ENCODE data around the gene SMIM12. TPM values are rescaled to one million over a fixed set of nuclear protein-coding genes. Genes with fewer than 3 reads are reported as not detected.

Gene SMIM12
- polyA plus RNA-seq, 1 donor from 2014 or later = 42.6 TPM

DNA sequence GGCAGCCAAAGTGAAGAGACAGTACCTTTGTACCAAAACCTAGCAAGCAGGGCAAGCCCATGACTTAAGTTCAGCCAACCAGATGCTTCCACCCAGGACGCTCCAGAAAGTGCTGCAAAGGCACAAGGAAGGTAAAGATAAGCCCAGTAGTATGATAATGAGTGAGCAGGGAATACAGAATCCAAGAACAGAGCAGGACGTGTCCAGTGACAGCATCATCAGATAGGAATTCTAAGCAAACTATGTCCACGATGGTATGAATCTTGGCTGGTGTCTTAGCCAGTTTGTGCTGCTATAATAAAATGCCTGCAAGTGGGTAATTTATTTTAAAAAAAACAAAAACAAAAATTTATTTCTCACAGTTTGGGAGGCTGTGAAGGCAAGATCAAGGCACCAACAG lies 53.2 kb downstream of the SMIM12 start:
- H2AFZ ChIP-seq (ENCODE audit: low read depth, low read length) = no peak overlapping the region
- no peak overlapping the region for H3K9ac ChIP-seq (ENCODE audit: low read length)
- no peaks in the 10 kb centered on the region for H4K20me1 ChIP-seq (ENCODE audit: insufficient read depth)

DNA sequence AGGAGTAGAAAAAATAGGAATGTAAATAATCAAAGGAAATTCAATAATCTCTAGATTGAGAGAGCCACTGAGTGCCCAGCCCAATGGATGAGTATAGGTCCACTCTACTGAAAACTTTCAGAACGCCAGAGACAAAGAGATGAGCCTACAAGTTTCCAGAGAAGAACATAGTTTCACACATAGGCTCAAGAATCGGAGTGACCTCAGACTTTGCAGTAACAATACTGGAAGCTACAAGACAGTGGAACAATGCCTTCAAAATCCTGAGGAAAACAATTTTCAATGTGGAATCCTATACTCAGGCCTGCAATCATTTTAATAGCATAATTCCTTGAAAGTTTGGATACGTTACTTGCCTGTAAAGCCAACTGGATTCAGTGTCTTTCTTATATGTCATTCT lies 55.8 kb downstream of the SMIM12 start:
- H3K9ac ChIP-seq (ENCODE audit: low read length) = no peak overlapping the region
- H3K4me2 ChIP-seq (ENCODE audit: low read length) = no peak overlapping the region
- H3K27me3 ChIP-seq (ENCODE audit: insufficient read depth, low read depth, low read length) = no peaks in the 10 kb centered on the region
- H3F3A ChIP-seq (ENCODE audit: insufficient read depth, low read length, poor library complexity, severe bottlenecking) = no peaks in the 10 kb centered on the region
- no peaks in the 10 kb centered on the region for H3K79me2 ChIP-seq (replicated peaks; ENCODE audit: insufficient read depth, low read length)
- no peak overlapping the region for H3K4me3 ChIP-seq (ENCODE audit: low read length)
- no peaks in the 10 kb centered on the region for H3K9me2 ChIP-seq (ENCODE audit: insufficient read depth, low read length)
- H3K36me3 ChIP-seq (ENCODE audit: insufficient read depth, low read length) = no peaks in the 10 kb centered on the region
- no peak for TF ChIP-seq POLR2AphosphoS5 (IDR thresholded peaks at IDR 0.05)
- TF ChIP-seq MXI1 (conservative IDR thresholded peaks at IDR 0.05; ENCODE audit: poor library complexity, severe bottlenecking) = no peak
- TF ChIP-seq RAD21 (conservative IDR thresholded peaks at IDR 0.05) = no peak
- TF ChIP-seq, protein P1, sequence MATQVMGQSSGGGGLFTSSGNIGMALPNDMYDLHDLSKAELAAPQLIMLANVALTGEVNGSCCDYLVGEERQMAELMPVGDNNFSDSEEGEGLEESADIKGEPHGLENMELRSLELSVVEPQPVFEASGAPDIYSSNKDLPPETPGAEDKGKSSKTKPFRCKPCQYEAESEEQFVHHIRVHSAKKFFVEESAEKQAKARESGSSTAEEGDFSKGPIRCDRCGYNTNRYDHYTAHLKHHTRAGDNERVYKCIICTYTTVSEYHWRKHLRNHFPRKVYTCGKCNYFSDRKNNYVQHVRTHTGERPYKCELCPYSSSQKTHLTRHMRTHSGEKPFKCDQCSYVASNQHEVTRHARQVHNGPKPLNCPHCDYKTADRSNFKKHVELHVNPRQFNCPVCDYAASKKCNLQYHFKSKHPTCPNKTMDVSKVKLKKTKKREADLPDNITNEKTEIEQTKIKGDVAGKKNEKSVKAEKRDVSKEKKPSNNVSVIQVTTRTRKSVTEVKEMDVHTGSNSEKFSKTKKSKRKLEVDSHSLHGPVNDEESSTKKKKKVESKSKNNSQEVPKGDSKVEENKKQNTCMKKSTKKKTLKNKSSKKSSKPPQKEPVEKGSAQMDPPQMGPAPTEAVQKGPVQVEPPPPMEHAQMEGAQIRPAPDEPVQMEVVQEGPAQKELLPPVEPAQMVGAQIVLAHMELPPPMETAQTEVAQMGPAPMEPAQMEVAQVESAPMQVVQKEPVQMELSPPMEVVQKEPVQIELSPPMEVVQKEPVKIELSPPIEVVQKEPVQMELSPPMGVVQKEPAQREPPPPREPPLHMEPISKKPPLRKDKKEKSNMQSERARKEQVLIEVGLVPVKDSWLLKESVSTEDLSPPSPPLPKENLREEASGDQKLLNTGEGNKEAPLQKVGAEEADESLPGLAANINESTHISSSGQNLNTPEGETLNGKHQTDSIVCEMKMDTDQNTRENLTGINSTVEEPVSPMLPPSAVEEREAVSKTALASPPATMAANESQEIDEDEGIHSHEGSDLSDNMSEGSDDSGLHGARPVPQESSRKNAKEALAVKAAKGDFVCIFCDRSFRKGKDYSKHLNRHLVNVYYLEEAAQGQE (IDR thresholded peaks at IDR 0.05; ENCODE audit: borderline replicate concordance) = no peak
- no peak for TF ChIP-seq EZH2 (IDR thresholded peaks at IDR 0.05; ENCODE audit: borderline replicate concordance, insufficient read depth, low read length, poor library complexity, severe bottlenecking)
- no peak for TF ChIP-seq SMC3 (conservative IDR thresholded peaks at IDR 0.05; ENCODE audit: poor library complexity)
- TF ChIP-seq, protein P2, sequence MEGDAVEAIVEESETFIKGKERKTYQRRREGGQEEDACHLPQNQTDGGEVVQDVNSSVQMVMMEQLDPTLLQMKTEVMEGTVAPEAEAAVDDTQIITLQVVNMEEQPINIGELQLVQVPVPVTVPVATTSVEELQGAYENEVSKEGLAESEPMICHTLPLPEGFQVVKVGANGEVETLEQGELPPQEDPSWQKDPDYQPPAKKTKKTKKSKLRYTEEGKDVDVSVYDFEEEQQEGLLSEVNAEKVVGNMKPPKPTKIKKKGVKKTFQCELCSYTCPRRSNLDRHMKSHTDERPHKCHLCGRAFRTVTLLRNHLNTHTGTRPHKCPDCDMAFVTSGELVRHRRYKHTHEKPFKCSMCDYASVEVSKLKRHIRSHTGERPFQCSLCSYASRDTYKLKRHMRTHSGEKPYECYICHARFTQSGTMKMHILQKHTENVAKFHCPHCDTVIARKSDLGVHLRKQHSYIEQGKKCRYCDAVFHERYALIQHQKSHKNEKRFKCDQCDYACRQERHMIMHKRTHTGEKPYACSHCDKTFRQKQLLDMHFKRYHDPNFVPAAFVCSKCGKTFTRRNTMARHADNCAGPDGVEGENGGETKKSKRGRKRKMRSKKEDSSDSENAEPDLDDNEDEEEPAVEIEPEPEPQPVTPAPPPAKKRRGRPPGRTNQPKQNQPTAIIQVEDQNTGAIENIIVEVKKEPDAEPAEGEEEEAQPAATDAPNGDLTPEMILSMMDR (IDR thresholded peaks at IDR 0.05; ENCODE audit: poor library complexity, severe bottlenecking) = no peak
- no peak for TF ChIP-seq EP300 (conservative IDR thresholded peaks at IDR 0.05; ENCODE audit: poor library complexity, severe bottlenecking)
- TF ChIP-seq TAF1 (IDR thresholded peaks at IDR 0.05; ENCODE audit: low read depth) = no peak
- no peak overlapping the region for H2AFZ ChIP-seq (ENCODE audit: low read depth, low read length)
- no peak overlapping the region for H3K27ac ChIP-seq (ENCODE audit: low read length)
- no peaks in the 10 kb centered on the region for H3K9me3 ChIP-seq (ENCODE audit: low read length)
- no peaks in the 10 kb centered on the region for H4K20me1 ChIP-seq (ENCODE audit: insufficient read depth)

More for the DNA sequence above, 53.2 kb downstream of the SMIM12 start:
- H3K4me3 ChIP-seq (ENCODE audit: low read length) = no peak overlapping the region
- H3K9me3 ChIP-seq (ENCODE audit: low read length) = no peaks in the 10 kb centered on the region
- H3K27ac ChIP-seq (ENCODE audit: low read length) = no peak overlapping the region
- H3K36me3 ChIP-seq (ENCODE audit: insufficient read depth, low read length) = no peaks in the 10 kb centered on the region
- H3K27me3 ChIP-seq (ENCODE audit: insufficient read depth, low read depth, low read length) = no peaks in the 10 kb centered on the region
- TF ChIP-seq SMC3 (conservative IDR thresholded peaks at IDR 0.05; ENCODE audit: poor library complexity) (no peak), TAF1 (IDR thresholded peaks at IDR 0.05; ENCODE audit: low read depth) (no peak), MXI1 (conservative IDR thresholded peaks at IDR 0.05; ENCODE audit: poor library complexity, severe bottlenecking) (no peak), EP300 (conservative IDR thresholded peaks at IDR 0.05; ENCODE audit: poor library complexity, severe bottlenecking) (no peak), POLR2AphosphoS5 (IDR thresholded peaks at IDR 0.05) (no peak), RAD21 (conservative IDR thresholded peaks at IDR 0.05) (no peak), EZH2 (IDR thresholded peaks at IDR 0.05; ENCODE audit: borderline replicate concordance, insufficient read depth, low read length, poor library complexity, severe bottlenecking) (no peak)
- TF ChIP-seq, protein P2 (IDR thresholded peaks at IDR 0.05; ENCODE audit: poor library complexity, severe bottlenecking) = no peak
- TF ChIP-seq, protein P1 (IDR thresholded peaks at IDR 0.05; ENCODE audit: borderline replicate concordance) = no peak
- no peaks in the 10 kb centered on the region for H3K9me2 ChIP-seq (ENCODE audit: insufficient read depth, low read length)
- H3K79me2 ChIP-seq (replicated peaks; ENCODE audit: insufficient read depth, low read length) = no peaks in the 10 kb centered on the region
- H3K4me2 ChIP-seq (ENCODE audit: low read length) = no peak overlapping the region
- H3F3A ChIP-seq (ENCODE audit: insufficient read depth, low read length, poor library complexity, severe bottlenecking) = no peaks in the 10 kb centered on the region

All from neural cell (in vitro differentiated cells).